Measurements from ENCODE around the gene FGD4. TPM values are rescaled to one million over a fixed set of nuclear protein-coding genes. Genes with fewer than 3 reads are reported as not detected.

Gene FGD4
- total and polyA plus RNA-seq, 9 of the 15 experiments (the other 6 are each of a cell fraction or from before 2014, with no cell fraction given): 0.05 to 0.51 (median 0.27) TPM

- TF ChIP-seq MLX (CRISPR knock-in tag; conservative IDR thresholded peaks at IDR 0.05): no peak
- no peak for TF ChIP-seq HDAC1 (IDR thresholded peaks at IDR 0.05)
- no peak for TF ChIP-seq FOXJ2 (tag; IDR thresholded peaks at IDR 0.05)
These were observed 77.1 kb downstream of the FGD4 start (continued) for GRCh38 chr12:32476446-32476845.

- H3K27ac ChIP-seq (ENCODE audit: extremely low read depth, low read depth, low read length): no peak overlapping the region
- CTCF ChIA-PET (ENCODE audit: low intra/inter-chr PET ratio): no interaction called here
These were observed 78.4 kb downstream of the FGD4 start for GRCh38 chr12:32477714-32478113.

More at GRCh38 chr12:32477714-32478113, 78.4 kb downstream of the FGD4 start:
- no peaks in the 10 kb centered on the region; a peak in 1 of 5 replicates for H3K4me1 ChIP-seq (replicated peaks in 1 of 2; ENCODE audit: control insufficient read depth in 2 of 2, insufficient read depth in 2 of 2, low read length in 2 of 2)
- no peaks in the 10 kb centered on the region for H3K9me1 ChIP-seq (ENCODE audit: control insufficient read depth, insufficient read depth, low read length)
- WGBS (ENCODE audit: insufficient coverage, low coverage, missing lambda C conversion rate): 5% methylated on average over 2 of the region's 2 CpGs
- no peaks in the 10 kb centered on the region for H3K36me3 ChIP-seq (ENCODE audit: control insufficient read depth, insufficient read depth, low read length)
- in situ Hi-C loops (cut with MboI) (no loop called here), intact Hi-C loops (cut with micrococcal nuclease) (no loop called here)
- peaks cover 11 to 20% of the 10 kb centered on the region in 2 experiments; a peak in 2 of 5 replicates for H3K27me3 ChIP-seq (ENCODE audit: control insufficient read depth in 2 of 2, insufficient read depth in 2 of 2, low read length in 2 of 2)
- no peak overlapping the region for H3K9ac ChIP-seq (ENCODE audit: insufficient read depth in 1 of 2, low read depth in 2 of 2, low read length in 2 of 2)
- H4K20me1 ChIP-seq (replicated peaks; ENCODE audit: control insufficient read depth, insufficient read depth, low read length): no peaks in the 10 kb centered on the region
- H3K9me3 ChIP-seq (replicated peaks; ENCODE audit: control insufficient read depth, insufficient read depth, low read depth, low read length): no peaks in the 10 kb centered on the region
- DNase-seq (ENCODE audit: extremely low read depth in 1 of 4, low spot score in 3 of 4): no peak
- no peak overlapping the region for H3K4me3 ChIP-seq
- no peak overlapping the region for H2AFZ ChIP-seq (ENCODE audit: low read depth, low read length)
- no peak for FAIRE-seq
- no peak overlapping the region for H3K4me2 ChIP-seq (ENCODE audit: insufficient read depth, low read length)
- TF ChIP-seq KLF16 (IDR thresholded peaks at IDR 0.05): no peak
- no peak for ATAC-seq
- H3K79me2 ChIP-seq (ENCODE audit: control insufficient read depth, insufficient read depth, low read length): no peaks in the 10 kb centered on the region
- BruUV-seq (replicated peaks): no TSS peak
- POLR2A ChIA-PET: no interaction called here

All from K562 (cell line).